ENCODE data around the gene TET1.

GRCh38 chr10:68735119-68735518 is 175.0 kb downstream of the TET1 start:
- TF ChIP-seq POLR2AphosphoS5 (IDR thresholded peaks at IDR 0.05; ENCODE audit: low read depth) = no peak
- TF ChIP-seq, protein P1, sequence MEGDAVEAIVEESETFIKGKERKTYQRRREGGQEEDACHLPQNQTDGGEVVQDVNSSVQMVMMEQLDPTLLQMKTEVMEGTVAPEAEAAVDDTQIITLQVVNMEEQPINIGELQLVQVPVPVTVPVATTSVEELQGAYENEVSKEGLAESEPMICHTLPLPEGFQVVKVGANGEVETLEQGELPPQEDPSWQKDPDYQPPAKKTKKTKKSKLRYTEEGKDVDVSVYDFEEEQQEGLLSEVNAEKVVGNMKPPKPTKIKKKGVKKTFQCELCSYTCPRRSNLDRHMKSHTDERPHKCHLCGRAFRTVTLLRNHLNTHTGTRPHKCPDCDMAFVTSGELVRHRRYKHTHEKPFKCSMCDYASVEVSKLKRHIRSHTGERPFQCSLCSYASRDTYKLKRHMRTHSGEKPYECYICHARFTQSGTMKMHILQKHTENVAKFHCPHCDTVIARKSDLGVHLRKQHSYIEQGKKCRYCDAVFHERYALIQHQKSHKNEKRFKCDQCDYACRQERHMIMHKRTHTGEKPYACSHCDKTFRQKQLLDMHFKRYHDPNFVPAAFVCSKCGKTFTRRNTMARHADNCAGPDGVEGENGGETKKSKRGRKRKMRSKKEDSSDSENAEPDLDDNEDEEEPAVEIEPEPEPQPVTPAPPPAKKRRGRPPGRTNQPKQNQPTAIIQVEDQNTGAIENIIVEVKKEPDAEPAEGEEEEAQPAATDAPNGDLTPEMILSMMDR (IDR thresholded peaks at IDR 0.05; ENCODE audit: insufficient read depth, low read length) = no peak
- TF ChIP-seq SPI1 (IDR thresholded peaks at IDR 0.05; ENCODE audit: borderline replicate concordance, low read depth) = no peak
- TF ChIP-seq, protein P2, sequence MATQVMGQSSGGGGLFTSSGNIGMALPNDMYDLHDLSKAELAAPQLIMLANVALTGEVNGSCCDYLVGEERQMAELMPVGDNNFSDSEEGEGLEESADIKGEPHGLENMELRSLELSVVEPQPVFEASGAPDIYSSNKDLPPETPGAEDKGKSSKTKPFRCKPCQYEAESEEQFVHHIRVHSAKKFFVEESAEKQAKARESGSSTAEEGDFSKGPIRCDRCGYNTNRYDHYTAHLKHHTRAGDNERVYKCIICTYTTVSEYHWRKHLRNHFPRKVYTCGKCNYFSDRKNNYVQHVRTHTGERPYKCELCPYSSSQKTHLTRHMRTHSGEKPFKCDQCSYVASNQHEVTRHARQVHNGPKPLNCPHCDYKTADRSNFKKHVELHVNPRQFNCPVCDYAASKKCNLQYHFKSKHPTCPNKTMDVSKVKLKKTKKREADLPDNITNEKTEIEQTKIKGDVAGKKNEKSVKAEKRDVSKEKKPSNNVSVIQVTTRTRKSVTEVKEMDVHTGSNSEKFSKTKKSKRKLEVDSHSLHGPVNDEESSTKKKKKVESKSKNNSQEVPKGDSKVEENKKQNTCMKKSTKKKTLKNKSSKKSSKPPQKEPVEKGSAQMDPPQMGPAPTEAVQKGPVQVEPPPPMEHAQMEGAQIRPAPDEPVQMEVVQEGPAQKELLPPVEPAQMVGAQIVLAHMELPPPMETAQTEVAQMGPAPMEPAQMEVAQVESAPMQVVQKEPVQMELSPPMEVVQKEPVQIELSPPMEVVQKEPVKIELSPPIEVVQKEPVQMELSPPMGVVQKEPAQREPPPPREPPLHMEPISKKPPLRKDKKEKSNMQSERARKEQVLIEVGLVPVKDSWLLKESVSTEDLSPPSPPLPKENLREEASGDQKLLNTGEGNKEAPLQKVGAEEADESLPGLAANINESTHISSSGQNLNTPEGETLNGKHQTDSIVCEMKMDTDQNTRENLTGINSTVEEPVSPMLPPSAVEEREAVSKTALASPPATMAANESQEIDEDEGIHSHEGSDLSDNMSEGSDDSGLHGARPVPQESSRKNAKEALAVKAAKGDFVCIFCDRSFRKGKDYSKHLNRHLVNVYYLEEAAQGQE (IDR thresholded peaks at IDR 0.05; ENCODE audit: insufficient replicate concordance, low read depth) = no peak

All from HL-60 (cell line).